H1 (cell line): ENCODE data around the gene IL18R1. TPM values are rescaled to one million over a fixed set of nuclear protein-coding genes. Genes with fewer than 3 reads are reported as not detected.

Experiments
- BACH1 ChIP-seq: IDR thresholded peaks from 2 replicates; pipeline ENCODE4 v1.6.1; 2012; ENCODE audit warnings: low read length, improper control_type of control experiment
- BCL11A ChIP-seq, 2 experiments: IDR thresholded peaks; one replicate each; pipeline ENCODE4 v1.6.1; 2011; ENCODE audit warnings: low read depth in 2 of 2, low read length in 2 of 2, mild to moderate bottlenecking in 2 of 2
- CBX5 ChIP-seq: fragments of 300-800, 300-1000 bp; sonication (generic); IDR thresholded peaks from 2 replicates; pipeline ENCODE4 v1.7.1; 2016; ENCODE audit warnings: antibody characterized with exemption, low read length, low read depth
- CEBPB ChIP-seq: IDR thresholded peaks from 2 replicates; pipeline ENCODE4 v1.6.1; 2012; ENCODE audit warnings: low read depth, low read length
- EGR1 ChIP-seq: IDR thresholded peaks from 2 replicates; pipeline ENCODE4 v1.6.1; 2011; ENCODE audit warnings: low read depth, low read length, borderline replicate concordance
- EP300 ChIP-seq, 2 experiments: IDR thresholded peaks; 1 replicate in 1 of 2; 2 replicates in 1 of 2; pipeline ENCODE4 v1.6.1; 2011 to 2012; ENCODE audit warnings: low read depth in 2 of 2, low read length in 2 of 2, mild to moderate bottlenecking in 2 of 2, borderline replicate concordance in 1 of 2, inconsistent platforms in 1 of 2, moderate library complexity in 1 of 2
- GABPA ChIP-seq: IDR thresholded peaks from 2 replicates; pipeline ENCODE4 v1.6.1; 2011; ENCODE audit warnings: mild to moderate bottlenecking, low read length, moderate library complexity, borderline replicate concordance; ENCODE audit not compliant: insufficient read depth
- HDAC2 ChIP-seq, 2 experiments: fragments of 300-600 bp in 1 of 2; sonication (generic) in 1 of 2; IDR thresholded peaks; 2 replicates each; pipeline ENCODE4 v1.6.1; 2011 to 2012; ENCODE audit warnings: low read depth in 2 of 2, low read length in 2 of 2, mild to moderate bottlenecking in 2 of 2, moderate library complexity in 2 of 2, borderline replicate concordance in 1 of 2, inconsistent platforms in 1 of 2
- NANOG ChIP-seq: IDR thresholded peaks from 2 replicates; pipeline ENCODE4 v1.6.1; 2011; ENCODE audit warnings: low read length, low read depth, mild to moderate bottlenecking, inconsistent platforms; ENCODE audit not compliant: insufficient read depth, poor library complexity, severe bottlenecking
- POU5F1 ChIP-seq: IDR thresholded peaks from 2 replicates; pipeline ENCODE4 v1.6.1; 2011; ENCODE audit warnings: low read depth, mild to moderate bottlenecking, low read length, moderate library complexity
- SIN3A ChIP-seq, 2 experiments: IDR thresholded peaks in 1 of 2; conservative IDR thresholded peaks in 1 of 2; 2 replicates each; pipeline ENCODE4 v1.6.1; 2011 to 2012; ENCODE audit warnings: low read length in 2 of 2, improper control_type of control experiment in 1 of 2, low read depth in 1 of 2, mild to moderate bottlenecking in 1 of 2
- SP2 ChIP-seq: IDR thresholded peaks from 2 replicates; pipeline ENCODE4 v1.6.1; 2012; ENCODE audit warnings: mild to moderate bottlenecking, low read length, inconsistent platforms
- SRF ChIP-seq: IDR thresholded peaks from 2 replicates; pipeline ENCODE4 v1.6.1; 2011; ENCODE audit warnings: mild to moderate bottlenecking, low read depth, low read length, moderate library complexity
- USF2 ChIP-seq: IDR thresholded peaks from 2 replicates; pipeline ENCODE4 v1.6.1; 2011; ENCODE audit warnings: low read length, improper control_type of control experiment
- polyA plus RNA-seq, 7 experiments: library from polyadenylated mRNA; depleted of rRNA in 3 of 7; stranded (reverse) in 5 of 7; unstranded in 2 of 7; fragments of >200 nt in 5 of 7; fragments of 200-250 nt in 2 of 7; gene quantifications; 1 replicate in 5 of 7; 2 replicates in 1 of 7; 4 replicates in 1 of 7; pipeline versions ENCODE4 v1.2.1 to v1.2.3, GENCODE V29; 2011 to 2013; ENCODE audit warnings: missing spikeins in 2 of 7, mixed read lengths in 2 of 7
- total RNA-seq: library from RNA; stranded (reverse); fragmentation: NEBNext Ultra II Directional; extraction: Animal tissue kit (Norgen Biotek cat#: 25700); gene quantifications from 2 replicates; pipeline ENCODE4 v1.2.1, GENCODE V29; 2021

Gene IL18R1
- total and polyA plus RNA-seq, 2 of the 8 experiments (the other 6 are each of a cell fraction or from before 2014, with no cell fraction given): 0.54 TPM; not detected in 1

DNA sequence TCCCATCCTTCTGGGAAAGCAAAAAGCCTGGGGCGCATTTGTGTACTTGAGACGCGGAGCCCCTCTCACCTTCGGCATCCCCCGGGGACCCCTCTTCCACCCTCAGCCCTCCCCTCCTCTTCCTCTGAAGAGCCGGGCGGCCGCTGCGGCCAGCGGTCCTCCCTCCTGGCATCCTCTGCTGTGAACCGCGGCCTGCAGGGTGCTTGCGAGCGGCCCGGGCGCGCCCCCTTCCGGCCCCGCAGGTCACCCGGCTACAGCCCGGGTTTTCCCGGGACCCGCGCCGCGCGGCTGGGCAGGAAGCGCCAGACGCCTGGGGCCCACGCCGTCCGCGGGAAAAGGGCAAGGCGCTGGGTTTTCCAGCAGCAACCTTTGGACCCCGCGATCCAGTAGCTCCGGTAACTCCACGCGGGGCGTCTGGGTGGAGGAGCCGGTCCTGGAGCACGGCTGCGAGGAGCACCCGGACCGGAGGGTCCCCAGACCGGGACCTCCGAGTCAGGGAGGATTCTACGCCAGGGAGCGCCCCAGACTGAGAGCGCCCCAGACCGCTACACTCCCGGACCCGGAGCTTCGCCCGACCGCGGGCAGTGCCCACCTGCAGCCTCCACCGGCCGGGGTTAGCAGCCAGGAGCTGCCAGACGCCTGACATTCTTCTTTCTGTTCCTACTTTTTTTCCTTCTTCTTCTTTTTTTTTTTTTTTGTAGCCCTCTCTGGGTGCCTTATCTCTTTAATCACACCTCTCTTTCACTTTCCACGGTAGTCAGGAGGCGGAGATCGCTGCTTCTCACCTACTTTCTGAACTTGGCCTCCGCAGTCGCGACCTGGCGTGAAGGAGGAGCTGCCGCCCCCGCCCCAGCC, at the start of gene IL18R1 (continued):
- 0 out of 2 replicates have a peak, but pooled peaks have one; percentile 11 for TF ChIP-seq BACH1
- TF ChIP-seq NANOG: no peak
- TF ChIP-seq SP2: no peak
- peak in 1 of 2 experiments; percentile 50; a peak in 1 of 4 replicates for TF ChIP-seq HDAC2 (IDR thresholded peaks at IDR 0.05; ENCODE audit: borderline replicate concordance in 1 of 2, low read depth in 2 of 2, low read length in 2 of 2)
- TF ChIP-seq SRF: no peak
- TF ChIP-seq EGR1: 0 out of 2 replicates have a peak, but pooled peaks have one; percentile 38
- TF ChIP-seq CEBPB: no peak
- no peak for TF ChIP-seq SIN3A (conservative IDR thresholded peaks at IDR 0.05 in 1 of 2, IDR thresholded peaks at IDR 0.05 in 1 of 2; ENCODE audit: low read depth in 1 of 2, low read length in 2 of 2)
- no peak for TF ChIP-seq EP300 (IDR thresholded peaks at IDR 0.05; ENCODE audit: borderline replicate concordance in 1 of 2, low read depth in 2 of 2, low read length in 2 of 2)
- TF ChIP-seq BCL11A (IDR thresholded peaks at IDR 0.05; ENCODE audit: low read depth in 2 of 2, low read length in 2 of 2): no peak
- no peak for TF ChIP-seq POU5F1
- TF ChIP-seq USF2: no peak
- no peak for TF ChIP-seq GABPA
- TF ChIP-seq CBX5: no peak
